ENCODE measurements around the gene ATP6V1C2.

DNA sequence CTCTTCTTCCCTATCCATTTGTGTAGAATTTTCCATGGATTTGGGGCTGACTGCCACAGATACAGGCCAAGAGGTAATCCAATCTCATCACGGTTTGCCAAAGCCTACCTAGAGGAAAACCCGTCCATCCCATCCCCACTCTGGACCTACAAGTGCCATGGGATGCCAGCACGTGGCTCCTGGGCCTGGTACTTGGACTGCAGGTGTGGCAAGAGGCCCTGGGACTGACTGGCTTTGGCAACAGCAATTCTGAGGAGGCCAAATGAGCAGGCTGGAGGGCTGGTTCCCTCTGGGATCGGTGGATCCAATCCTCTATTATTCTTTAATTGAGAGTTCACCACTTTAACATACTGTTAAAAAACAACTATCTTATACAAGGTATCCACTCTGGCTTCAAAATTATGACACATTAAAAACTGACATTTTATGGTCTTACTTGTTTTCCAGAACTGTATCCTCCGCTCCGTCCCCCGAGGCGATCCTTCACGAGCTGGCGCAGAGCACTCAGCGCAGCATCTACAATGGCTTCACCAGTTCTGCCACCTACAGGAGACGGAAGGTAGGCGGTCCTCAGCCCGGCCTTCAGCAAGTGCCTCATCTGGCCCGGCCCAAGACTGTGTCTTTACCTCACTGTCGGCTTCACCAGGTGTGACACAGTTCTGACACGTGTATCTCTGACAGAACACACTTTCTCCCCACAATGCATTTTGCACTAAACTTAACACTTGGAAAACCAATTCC lies 71.4 kb downstream of the ATP6V1C2 start:
- no peak for TF ChIP-seq ZNF274 (IDR thresholded peaks at IDR 0.05; ENCODE audit: low read depth, low read length)
- no peak for TF ChIP-seq SUZ12 (IDR thresholded peaks at IDR 0.05; ENCODE audit: extremely low read depth, insufficient read depth, insufficient read length)
- TF ChIP-seq YY1 (IDR thresholded peaks at IDR 0.05; ENCODE audit: insufficient read depth, insufficient read length) = no peak

All from NT2/D1 (cell line).